GM18873 (cell line): ENCODE measurements around the gene MOSMO.
"Not testable (repeated sequence)": the region's sequence is repeated elsewhere in the genome, so short reads cannot be mapped to it uniquely, and the experiment has no call there.

Experiments used
- ATAC-seq: cut with Tn5 transposase; IDR thresholded peaks from one replicate; pipeline ENCODE4 v1.9.1; 2021; ENCODE audit warnings: mild to moderate bottlenecking, moderate library complexity, moderate number of reproducible peaks; ENCODE audit not compliant: unreplicated experiment, low FRiP score

MOSMO gene

DNA sequence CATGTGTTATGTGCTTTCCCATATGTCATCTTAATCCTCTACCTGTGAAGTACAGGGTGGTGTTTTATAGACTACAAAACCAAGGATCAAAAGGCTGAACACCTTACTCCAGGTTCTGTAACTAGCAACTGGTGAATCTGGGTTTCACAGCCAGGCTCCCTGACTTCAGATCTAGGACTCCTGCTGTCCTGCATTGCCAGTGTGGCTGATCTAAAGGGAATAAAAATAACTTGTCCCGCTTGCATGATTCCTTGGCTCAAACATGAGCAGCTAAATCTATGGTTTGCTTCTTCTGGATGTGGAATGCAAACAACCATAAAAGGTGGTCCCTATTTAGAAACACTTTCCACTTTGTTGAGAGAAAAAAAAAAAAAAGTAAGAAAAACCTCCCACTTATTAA, 80.7 kb downstream of the MOSMO start:
- ATAC-seq = no peak

DNA sequence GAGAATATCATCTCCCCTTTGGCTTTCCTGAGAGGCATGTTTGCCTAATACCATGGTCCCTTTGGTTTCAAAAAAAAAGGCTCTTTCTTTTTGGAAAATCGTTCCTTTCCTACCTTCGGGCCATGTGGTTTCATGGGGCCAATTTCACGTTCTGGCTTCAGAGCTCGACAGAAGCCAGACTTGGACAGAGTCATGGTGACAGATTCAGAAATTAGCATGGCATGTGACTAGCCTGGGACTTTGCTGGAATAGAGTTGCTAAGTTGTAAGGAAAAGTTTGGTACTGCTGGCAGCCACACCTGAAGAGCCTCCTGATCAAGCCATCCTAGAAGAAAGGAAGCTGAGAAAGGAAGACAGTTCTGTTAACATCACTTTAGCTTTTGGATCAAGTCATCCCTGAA, 82.0 kb downstream of the MOSMO start:
- ATAC-seq = no peak

GRCh38 chr16:22091721-22092120, 83.8 kb downstream of the MOSMO start:
- ATAC-seq = no peak

GRCh38 chr16:22092143-22092933, 84.4 kb downstream of the MOSMO start, which contains the start of gene VWA3A:
Gene VWA3A (plus strand): TSS chr16:22092541. CDS start chr16:22092638, 97 bp downstream.
- no peak for ATAC-seq

DNA sequence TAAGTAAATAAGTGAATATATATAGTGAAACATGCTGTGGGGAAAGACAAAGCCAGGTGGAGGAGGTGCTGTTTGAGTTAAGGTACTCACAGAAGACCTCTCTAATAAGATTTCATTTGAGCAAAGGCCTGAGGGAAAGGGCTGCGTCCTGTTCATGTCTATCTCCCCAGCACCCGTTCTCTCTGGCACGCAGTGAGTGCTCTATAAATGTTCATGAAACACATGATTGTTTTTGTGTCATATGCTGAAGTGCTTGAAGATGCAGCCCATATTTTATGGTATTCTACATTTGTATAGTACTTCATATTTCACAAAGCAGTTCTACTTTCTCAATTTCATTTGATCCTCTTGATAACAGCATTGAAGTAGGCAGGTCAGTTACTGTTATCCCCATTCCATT, 85.4 kb downstream of the MOSMO start:
- no peak for ATAC-seq

- no peak for ATAC-seq
These were observed 86.1 kb downstream of the MOSMO start for GRCh38 chr16:22093996-22094395.

- ATAC-seq = no peak
These were observed 90.7 kb downstream of the MOSMO start for GRCh38 chr16:22098405-22099255.

- no peak for ATAC-seq
These were observed 91.5 kb downstream of the MOSMO start for GRCh38 chr16:22099256-22099975.

- ATAC-seq = no peak
These were observed 95.5 kb downstream of the MOSMO start for GRCh38 chr16:22103441-22103840.

DNA sequence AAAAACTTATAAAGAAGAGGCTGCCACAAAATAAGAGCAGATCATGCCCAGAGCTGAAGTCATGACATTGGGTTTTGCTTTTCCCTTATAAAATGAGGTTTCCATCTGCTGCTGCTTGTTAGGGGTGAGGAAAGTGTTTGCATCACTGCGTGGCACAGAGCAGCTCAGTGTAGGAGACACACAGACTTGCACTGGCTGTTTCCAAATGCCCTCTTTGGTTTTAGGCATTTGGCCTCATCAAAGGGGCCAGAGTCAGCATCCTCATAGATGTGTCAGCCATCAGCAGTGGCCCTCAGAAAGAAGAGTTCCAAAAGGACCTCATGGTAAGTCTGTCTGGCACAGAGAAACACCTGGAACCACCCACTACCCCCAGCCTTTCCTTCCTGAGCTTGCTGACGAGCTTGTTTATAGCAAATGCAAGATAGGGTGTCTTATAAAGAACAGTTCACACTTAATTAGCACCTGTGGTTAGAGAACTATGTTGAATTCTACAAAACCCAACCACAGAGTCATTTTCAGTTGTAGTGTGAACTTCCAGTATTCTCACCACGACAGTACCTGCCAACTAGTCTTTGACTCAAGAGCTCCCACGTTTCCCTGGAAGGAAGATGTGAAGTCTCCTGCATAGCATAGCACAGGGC, 101.5 kb downstream of the MOSMO start:
- no peak for ATAC-seq

GRCh38 chr16:22111629-22112028, 103.7 kb downstream of the MOSMO start:
- not testable (repeated sequence) for ATAC-seq

- ATAC-seq = no peak
These were observed 108.3 kb downstream of the MOSMO start for GRCh38 chr16:22116095-22116700.

DNA sequence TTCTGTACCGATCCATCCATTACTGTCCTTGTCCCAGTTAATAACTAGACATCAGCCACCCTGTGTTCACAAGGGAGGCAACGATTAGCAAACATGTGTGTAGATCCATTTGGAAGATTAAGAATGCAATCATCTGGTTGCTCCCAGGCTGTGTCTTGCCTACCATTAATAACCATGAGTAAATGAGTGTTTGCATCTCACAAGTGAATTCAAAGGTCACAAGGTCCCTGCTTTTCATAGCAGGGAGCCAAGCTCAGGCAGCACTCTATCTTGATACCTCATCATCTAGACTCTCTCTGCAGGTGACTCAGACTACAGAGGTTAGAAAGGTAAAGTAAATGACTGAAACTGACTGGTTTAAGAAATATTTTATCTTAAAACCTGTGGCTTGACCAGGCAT, 109.7 kb downstream of the MOSMO start:
- ATAC-seq = no peak

- ATAC-seq = no peak
These were observed 112.5 kb downstream of the MOSMO start for GRCh38 chr16:22120440-22120839.

GRCh38 chr16:22122239-22122638, 114.3 kb downstream of the MOSMO start:
- no peak for ATAC-seq

DNA sequence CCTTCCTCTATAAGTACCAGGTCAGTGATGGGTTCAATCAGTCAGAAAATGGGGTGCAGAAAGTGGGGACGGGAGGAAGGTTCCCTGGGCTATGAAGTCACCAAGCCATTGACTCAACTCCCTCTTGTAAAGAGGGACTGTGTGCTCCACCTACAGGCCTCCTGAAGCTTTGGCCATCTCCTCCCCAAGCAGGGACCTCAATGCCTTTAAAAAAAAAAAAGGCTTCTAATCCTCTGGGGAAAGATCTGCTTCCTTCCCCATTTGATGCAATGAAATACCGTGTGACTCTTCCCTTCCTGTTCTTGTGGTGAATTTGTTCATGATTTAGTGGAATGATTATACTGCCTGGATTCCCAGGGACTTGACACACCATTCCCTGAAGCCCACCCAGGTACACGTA, 115.2 kb downstream of the MOSMO start:
- ATAC-seq = no peak

- no peak for ATAC-seq
These were observed 116.0 kb downstream of the MOSMO start for GRCh38 chr16:22123759-22124490.

DNA sequence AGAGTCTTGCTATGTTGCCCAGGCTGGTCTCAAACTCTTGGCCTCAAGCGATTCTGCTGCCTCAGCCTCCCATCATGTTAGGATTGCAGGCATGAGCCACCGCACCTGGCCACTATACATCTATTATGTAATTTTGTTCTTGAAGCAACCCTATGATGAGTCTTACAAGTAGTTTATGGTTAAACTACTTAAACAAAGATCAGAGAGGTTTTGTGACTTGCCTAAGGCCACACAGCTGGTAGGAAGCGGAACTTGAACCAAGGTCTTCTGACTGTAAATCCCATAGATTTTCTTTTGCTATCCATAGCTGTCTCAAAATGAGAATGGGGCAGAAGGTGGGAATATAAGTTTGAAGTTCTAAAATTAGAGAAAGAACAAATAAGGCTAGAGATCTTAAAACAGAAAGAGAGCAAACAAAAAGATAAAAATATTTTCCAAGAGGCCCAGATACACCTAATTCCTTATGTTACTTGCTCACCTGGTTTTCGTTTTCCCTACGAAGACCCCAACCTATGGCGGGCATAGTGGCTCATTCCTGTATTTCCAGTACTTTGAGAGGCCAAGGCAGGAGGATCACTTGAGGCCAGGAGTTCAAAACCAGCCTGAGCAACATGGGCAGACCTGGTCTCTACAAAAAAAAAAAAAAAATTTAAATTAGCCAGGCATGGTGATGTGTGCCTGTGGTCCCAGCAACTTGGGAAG, 116.8 kb downstream of the MOSMO start:
- ATAC-seq = no peak

GRCh38 chr16:22126037-22126558, 118.2 kb downstream of the MOSMO start:
- ATAC-seq = no peak
